C4-2B (cell line): ENCODE results near the gene CNTNAP5.

Experiments
- ZFX ChIP-seq: fragments of 450-650 bp; IDR thresholded peaks from 2 replicates; pipeline ENCODE4 v1.6.1; 2017
- TF ChIP-seq, protein P1 (sequence below): fragments of 450-650 bp; conservative IDR thresholded peaks from 2 replicates; pipeline ENCODE4 v1.5.1; 2017; ENCODE audit warnings: mild to moderate bottlenecking

DNA sequence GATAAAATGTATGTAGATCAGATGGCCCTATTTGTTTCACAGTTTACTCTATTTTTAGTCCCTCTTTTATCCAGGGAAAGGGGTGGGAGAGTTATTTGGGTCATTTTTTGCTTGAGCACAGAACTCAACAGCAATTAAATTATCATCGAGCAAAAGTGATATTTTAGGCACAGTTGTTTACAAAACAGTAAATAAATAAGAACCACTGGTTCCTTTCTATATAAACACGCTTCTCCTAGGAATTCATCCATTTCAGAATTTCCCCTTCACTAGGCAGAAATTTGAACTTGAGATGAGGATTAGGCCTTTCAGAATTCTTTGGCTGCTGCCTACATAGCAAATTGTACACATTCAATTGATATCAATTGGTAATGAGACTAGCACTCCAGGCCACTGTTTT is 812.4 kb downstream of the CNTNAP5 start:
- TF ChIP-seq, protein P1, sequence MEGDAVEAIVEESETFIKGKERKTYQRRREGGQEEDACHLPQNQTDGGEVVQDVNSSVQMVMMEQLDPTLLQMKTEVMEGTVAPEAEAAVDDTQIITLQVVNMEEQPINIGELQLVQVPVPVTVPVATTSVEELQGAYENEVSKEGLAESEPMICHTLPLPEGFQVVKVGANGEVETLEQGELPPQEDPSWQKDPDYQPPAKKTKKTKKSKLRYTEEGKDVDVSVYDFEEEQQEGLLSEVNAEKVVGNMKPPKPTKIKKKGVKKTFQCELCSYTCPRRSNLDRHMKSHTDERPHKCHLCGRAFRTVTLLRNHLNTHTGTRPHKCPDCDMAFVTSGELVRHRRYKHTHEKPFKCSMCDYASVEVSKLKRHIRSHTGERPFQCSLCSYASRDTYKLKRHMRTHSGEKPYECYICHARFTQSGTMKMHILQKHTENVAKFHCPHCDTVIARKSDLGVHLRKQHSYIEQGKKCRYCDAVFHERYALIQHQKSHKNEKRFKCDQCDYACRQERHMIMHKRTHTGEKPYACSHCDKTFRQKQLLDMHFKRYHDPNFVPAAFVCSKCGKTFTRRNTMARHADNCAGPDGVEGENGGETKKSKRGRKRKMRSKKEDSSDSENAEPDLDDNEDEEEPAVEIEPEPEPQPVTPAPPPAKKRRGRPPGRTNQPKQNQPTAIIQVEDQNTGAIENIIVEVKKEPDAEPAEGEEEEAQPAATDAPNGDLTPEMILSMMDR = no peak
- TF ChIP-seq ZFX = no peak
